NCI-H1048 (cell line): ENCODE measurements around the gene ARHGEF5.
"Not testable (repeated sequence)": the region's sequence is repeated elsewhere in the genome, so short reads cannot be mapped to it uniquely, and the experiment has no call there.

Experiments used
- DNase-seq: peaks from one replicate; lab custom pipeline; 2025; lab: John Stamatoyannopoulos, UW

The ARHGEF5 gene

DNA sequence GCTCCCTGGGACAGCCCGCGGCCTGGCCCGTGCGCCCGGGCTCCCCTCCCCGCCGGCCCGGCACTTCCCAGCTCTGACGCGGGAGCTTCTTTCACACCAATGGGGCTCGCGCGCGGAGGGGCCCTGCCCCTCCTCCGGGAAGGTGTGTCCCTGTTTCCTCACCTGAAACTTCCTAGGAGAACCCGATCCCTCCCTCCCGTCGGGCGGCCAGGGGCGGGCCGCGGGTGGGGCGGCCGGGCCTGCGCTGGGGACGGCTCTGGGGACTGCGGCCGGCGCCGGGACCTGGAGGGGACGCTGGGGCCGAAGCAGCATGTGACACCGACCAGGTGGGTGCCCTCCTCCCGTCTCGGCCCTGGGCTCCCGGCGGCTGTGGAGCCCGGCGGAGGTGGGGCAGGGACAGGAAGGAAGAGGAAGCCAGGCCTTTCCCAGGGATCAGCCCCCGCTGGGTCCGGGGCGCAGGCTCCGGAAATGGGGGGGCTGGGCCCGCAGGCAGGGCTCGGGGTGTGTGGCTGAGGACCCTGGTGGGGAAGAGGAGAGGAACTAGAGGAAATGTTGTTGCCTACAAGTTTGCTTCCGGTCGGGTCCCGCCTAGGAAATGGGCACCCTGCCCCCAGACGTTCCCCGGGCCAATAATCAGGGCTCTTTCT is at the start of gene ARHGEF5:
TSS of gene ARHGEF5 (plus strand) at position 227 of the 647 bp plus-strand sequence. CDS start 7,268 bp downstream, outside the sequence.
- DNase-seq, result not testable (repeated sequence)

DNA sequence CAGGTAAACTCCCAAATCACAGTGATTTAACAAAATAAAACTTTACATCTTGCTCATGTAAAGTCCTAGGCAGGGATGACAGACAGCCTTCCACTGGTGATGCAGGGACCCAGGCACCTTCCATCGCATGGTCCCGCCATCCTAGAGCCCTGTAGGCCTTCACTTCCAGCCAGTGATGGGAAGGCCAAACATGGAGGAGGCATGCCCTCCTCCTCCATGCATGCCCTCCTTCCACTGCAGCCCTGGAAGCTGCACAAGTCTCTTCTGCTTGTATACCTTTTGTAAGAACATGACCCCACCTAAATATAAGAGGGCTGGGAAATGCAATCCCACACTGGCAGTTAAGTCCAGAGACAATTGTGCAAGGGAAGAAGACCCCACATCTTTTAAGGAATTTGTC is 45.5 kb upstream of the ARHGEF5 start:
- DNase-seq, result not testable (repeated sequence)

- DNase-seq, result not testable (repeated sequence)
Measured at GRCh38 chr7:144311218-144311617, 44.0 kb upstream of the ARHGEF5 start.

DNA sequence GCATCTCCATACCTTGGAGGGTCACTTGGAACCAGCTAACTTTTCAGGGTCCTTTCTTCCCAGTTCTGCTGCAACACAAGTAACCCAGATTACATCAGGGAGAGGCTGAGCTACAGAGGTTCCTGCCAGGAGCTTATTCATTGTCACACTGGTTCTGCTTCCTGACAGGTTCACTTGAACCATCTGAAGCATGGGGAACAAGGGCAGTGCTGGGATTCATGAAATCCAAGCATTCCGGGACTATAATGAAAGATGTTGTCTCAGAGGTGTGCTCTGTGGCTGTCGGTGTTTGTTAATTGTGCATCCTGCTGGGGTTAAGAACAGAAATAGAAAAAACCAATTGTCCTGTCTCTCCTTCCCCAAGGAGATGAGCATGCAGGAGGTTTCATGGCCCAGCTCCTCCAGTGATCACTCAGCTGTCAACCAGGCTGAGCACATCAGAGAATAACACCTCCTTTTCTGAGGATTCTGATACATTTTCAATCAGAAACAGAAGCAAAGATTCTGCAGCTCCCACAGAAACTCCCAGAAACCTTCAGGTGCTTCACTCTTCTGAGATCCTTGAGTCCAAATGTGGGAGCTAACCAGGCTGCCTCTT is 43.2 kb upstream of the ARHGEF5 start, which contains the start of gene OR2A1:
TSS of gene OR2A1 (plus strand) at position 548 of the 598 bp plus-strand sequence. CDS start 5,706 bp downstream, outside the sequence.
- not testable (repeated sequence) for DNase-seq

DNA sequence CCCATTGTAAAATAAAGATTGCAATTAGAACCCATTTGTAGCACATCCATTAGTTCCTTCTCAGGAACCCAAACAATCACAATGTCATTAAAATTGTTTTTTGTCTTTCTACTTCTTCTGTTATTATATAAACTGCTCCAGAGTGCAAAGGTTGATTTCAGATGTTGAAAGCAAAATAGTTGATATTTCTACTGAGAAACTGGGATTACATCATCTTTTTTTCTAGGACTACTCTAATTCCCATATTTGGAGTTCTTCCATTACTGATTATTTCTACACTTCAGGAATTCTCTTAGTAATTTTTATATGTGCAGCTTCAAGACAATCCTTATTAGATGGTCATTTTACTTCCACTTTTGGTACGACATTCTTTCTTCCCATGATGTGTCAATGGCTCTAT is 37.7 kb upstream of the ARHGEF5 start:
- DNase-seq, result not testable (repeated sequence)

GRCh38 chr7:144319547-144319946 is 35.7 kb upstream of the ARHGEF5 start:
- DNase-seq, result not testable (repeated sequence)

GRCh38 chr7:144321677-144322206 is 33.5 kb upstream of the ARHGEF5 start:
- DNase-seq, result not testable (repeated sequence)

GRCh38 chr7:144323359-144323758 is 31.8 kb upstream of the ARHGEF5 start:
- not testable (repeated sequence) for DNase-seq

DNA sequence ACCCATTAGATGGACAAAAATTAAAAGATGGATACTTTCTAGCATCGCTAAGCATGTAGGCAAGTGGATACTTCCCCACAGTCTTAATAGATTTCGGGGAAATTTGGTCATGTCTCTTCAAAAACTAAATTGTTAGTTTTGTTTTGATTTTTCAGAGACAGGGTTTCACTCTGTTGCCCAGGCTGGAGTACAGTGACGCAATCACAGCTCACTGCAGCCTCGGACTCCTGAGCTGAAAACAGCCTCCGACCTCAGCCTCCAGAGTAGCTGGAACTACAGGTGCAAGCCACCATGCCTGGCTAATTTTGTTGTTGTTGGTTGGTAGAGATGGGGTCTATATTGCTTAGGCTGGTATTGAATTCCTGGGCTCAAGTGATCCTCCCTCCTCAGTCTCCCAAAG is 29.3 kb upstream of the ARHGEF5 start:
- not testable (repeated sequence) for DNase-seq

GRCh38 chr7:144330044-144330443 is 25.2 kb upstream of the ARHGEF5 start:
- not testable (repeated sequence) for DNase-seq

GRCh38 chr7:144331221-144331995 is 23.8 kb upstream of the ARHGEF5 start:
- not testable (repeated sequence) for DNase-seq

DNA sequence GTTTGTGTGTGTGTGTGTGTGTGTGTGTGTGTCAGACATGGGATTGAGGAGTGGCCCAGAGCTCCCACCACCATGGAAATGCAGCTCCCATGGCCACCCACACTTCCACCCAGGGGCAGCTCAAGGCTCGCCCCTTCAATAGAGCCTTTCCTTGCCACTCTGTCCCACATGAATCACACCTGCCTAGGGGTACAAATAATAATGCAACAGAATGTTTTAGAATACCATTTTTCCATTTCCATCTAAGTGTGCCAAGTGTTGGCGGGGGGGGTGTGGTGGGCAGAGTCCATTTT is 23.3 kb upstream of the ARHGEF5 start:
- not testable (repeated sequence) for DNase-seq

- DNase-seq, result not testable (repeated sequence)
Measured at GRCh38 chr7:144348625-144349024, 6.6 kb upstream of the ARHGEF5 start.

DNA sequence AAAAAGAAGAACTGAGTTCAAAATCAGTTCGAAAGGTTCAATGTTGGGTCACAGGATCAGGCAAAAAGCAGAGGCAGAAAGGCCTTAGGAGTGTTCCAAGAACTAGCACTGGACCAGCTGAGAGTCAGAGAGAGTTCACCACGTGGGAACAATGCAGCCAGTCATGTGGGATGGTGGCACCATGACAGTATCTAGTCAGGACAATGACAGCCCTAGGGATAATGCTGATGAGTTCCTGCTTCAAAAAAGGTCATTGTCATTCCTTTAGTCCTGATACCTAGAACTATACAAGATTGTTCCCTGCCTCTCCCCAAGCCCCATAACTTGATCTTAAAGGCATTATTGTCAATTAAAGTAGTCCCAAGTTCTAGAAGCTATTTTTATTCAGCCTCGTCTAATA is 3.5 kb upstream of the ARHGEF5 start:
- DNase-seq, result not testable (repeated sequence)

GRCh38 chr7:144356185-144356584 is 983 bp downstream of the ARHGEF5 start:
- DNase-seq, result not testable (repeated sequence)

DNA sequence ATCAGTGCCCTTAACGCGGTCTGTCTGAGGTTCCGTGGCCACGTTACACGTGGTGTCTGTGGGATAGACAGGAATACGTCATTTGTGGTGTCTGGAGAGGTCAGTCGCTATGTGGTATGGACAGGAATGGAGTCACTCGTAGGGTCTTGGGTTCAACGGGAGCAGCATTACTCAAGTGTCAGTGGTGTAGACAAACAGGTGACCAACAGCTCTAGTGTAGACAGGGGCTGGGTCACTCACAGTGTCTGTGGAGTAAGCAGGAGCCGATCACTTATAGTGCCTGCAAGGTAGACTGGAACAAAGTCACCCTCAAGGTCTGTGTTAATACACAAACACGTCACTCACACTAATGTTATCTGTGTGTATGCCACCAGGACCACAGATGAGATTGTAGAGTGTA is 1.7 kb downstream of the ARHGEF5 start:
- DNase-seq, result not testable (repeated sequence)

GRCh38 chr7:144362061-144362460 is 6.9 kb downstream of the ARHGEF5 start:
- not testable (repeated sequence) for DNase-seq

DNA sequence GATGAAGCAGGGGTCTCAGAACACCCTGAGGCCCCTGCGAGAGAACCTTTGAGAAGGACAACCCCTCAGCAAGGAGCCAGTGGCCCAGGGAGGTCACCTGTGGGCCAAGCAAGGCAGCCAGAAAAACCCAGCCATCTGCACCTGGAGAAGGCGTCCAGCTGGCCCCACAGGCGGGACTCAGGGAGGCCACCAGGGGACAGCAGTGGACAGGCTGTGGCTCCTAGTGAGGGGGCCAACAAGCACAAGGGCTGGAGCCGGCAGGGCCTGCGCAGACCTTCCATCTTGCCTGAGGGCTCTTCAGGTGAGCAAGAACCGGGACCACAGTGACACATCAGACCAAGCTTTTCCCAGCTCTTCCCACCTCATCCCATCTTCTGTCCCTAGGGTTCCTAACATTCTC is 10.3 kb downstream of the ARHGEF5 start:
- DNase-seq, result not testable (repeated sequence)

DNA sequence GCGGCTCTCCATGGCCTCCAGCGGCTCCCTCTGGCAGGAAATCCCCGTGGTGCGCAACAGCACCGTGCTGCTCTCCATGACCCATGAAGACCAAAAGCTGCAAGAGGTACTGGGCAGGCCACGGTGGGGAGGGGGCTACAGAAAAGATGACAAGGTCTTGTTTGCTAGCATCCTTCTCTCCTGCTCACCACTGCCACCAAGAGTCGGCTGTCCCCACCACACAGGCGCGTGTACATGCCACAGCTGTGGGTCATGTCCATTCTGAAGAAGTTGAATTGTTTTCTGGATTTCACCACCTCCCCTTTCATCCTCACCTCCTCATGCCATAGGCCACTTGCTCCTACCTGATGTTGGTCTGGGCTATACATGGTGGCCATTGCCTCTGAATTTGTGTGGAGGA is 12.0 kb downstream of the ARHGEF5 start:
- not testable (repeated sequence) for DNase-seq

GRCh38 chr7:144369221-144369620 is 14.0 kb downstream of the ARHGEF5 start:
- DNase-seq, result not testable (repeated sequence)

DNA sequence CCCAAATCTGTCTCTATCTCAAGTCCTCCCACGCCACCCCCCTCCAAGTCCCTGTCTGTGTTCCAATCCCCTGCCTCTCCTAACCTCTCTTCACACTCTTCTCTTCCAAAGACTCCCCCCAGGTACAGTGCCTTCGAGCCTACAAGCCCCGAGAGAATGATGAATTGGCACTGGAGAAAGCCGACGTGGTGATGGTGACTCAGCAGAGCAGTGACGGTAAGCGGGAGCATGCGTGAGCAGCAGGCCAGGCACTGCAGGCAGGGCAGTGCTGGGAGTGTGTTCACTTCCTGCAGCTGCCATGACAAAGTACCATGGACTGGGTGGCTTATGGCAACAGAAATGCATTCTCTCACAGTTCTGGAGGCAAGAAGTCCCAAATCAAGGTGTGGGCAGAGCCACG is 23.4 kb downstream of the ARHGEF5 start:
- DNase-seq, result no peak

GRCh38 chr7:144379776-144380384 is 24.7 kb downstream of the ARHGEF5 start:
- no peak for DNase-seq
